A549 (cell line): ENCODE data around the gene CFAP410. TPM values are rescaled to one million over a fixed set of nuclear protein-coding genes. Genes with fewer than 3 reads are reported as not detected.

Experiments used
- ATAC-seq, 2 experiments: fragments of 200-7000 bp in 1 of 2; fragments of >200 bp in 1 of 2; cut with Nextera tagmentation in 1 of 2; cut with Tn5 transposase in 1 of 2; 3 replicates each; pipeline versions ENCODE4 v1.8.0 to v1.9.1; 2018 to 2020; ENCODE audit warnings: mild to moderate bottlenecking in 1 of 2, moderate library complexity in 1 of 2
- CTCF ChIA-PET: fragments of 300-600 bp; sonication (Branson Sonifier 250); formaldehyde crosslinking; extraction: SDS; loops from one replicate; lab custom pipeline; 2021; ENCODE audit warnings: antibody characterized with exemption, inconsistent platforms; lab: Yijun Ruan, JAX
- POLR2A ChIA-PET: fragments of 350-600 bp; formaldehyde crosslinking; extraction: SDS; loops from one replicate; lab custom pipeline; 2021; ENCODE audit warnings: antibody characterized with exemption, inconsistent platforms; lab: Yijun Ruan, JAX
- DNase-seq, 2 experiments: peaks; one replicate each; pipeline versions ENCODE4 v3.0.0 to v3.0.0-alpha.2; 2011 to 2016; ENCODE audit warnings: low read depth in 1 of 2, low spot score in 1 of 2
- FAIRE-seq: peaks from 2 replicates; lab custom pipeline; 2011; peaks lifted over from hg19 to GRCh38; lab: Jason Lieb, UNC
- H3K27ac ChIP-seq, 2 experiments: fragments of >200 bp; sonication (Bioruptor Twin); formaldehyde crosslinking; 3 replicates each; pipeline ENCODE4 v1.5.1; 2016 to 2017
- H3K4me1 ChIP-seq: fragments of >200 bp; sonication (Bioruptor Twin); formaldehyde crosslinking; 3 replicates; pipeline ENCODE4 v1.6.1; 2016
- H3K4me2 ChIP-seq: fragments of >200 bp; sonication (Bioruptor Twin); formaldehyde crosslinking; 3 replicates; pipeline ENCODE4 v1.6.1; 2016
- H3K4me3 ChIP-seq: fragments of >200 bp; sonication (Bioruptor Twin); formaldehyde crosslinking; 3 replicates; pipeline ENCODE4 v1.5.1; 2016
- H3K9me3 ChIP-seq: fragments of >200 bp; sonication (Bioruptor Twin); formaldehyde crosslinking; 3 replicates; pipeline ENCODE4 v1.6.1; 2016
- HMGXB4 ChIP-seq: fragments of 250-450 bp; sonication (Bioruptor Pico); IDR thresholded peaks from 2 replicates; pipeline ENCODE4 v1.5.0; 2021; ENCODE audit warnings: mild to moderate bottlenecking, moderate library complexity, borderline replicate concordance
- HOXA7 ChIP-seq: fragments of 250-450 bp; sonication (Bioruptor Pico); IDR thresholded peaks from 2 replicates; pipeline ENCODE4 v1.5.0; 2020; ENCODE audit warnings: mild to moderate bottlenecking, moderate library complexity
- JUN ChIP-seq, 2 experiments: fragments of >200 bp; sonication (Bioruptor Twin); formaldehyde crosslinking; IDR thresholded peaks; 2 replicates in 1 of 2; 3 replicates in 1 of 2; pipeline ENCODE4 v1.6.1; 2016 to 2017
- MAFK ChIP-seq: fragments of 450-650 bp; IDR thresholded peaks from 2 replicates; pipeline ENCODE4 v1.6.1; 2014; ENCODE audit not compliant: partially characterized antibody
- POLR2A ChIP-seq: IDR thresholded peaks from 2 replicates; pipeline ENCODE4 v1.6.1; 2012; ENCODE audit warnings: mild to moderate bottlenecking, low read length
- POLR2AphosphoS2 ChIP-seq: conservative IDR thresholded peaks from 2 replicates; pipeline ENCODE4 v1.6.1; 2012; ENCODE audit warnings: low read length, improper control_type of control experiment, inconsistent platforms
- RCOR1 ChIP-seq: fragments of 150-350 bp; IDR thresholded peaks from 2 replicates; pipeline ENCODE4 v1.6.1; 2014; ENCODE audit warnings: antibody characterized with exemption, low read length, low read depth
- ZC3H11A ChIP-seq: fragments of 450-650 bp; IDR thresholded peaks from 2 replicates; pipeline ENCODE4 v1.6.1; 2014; ENCODE audit warnings: antibody characterized with exemption, mild to moderate bottlenecking
- ZFP36 ChIP-seq: fragments of 450-650 bp; IDR thresholded peaks from 2 replicates; pipeline ENCODE4 v1.6.1; 2014; ENCODE audit warnings: borderline replicate concordance; ENCODE audit not compliant: partially characterized antibody
- WGBS: methylation state at CpG from one replicate; pipeline ENCODE4 v1.1.6; 2017; ENCODE audit errors: missing lambda C conversion rate; 5-methylcytosine and 5-hydroxymethylcytosine counted together
- polyA plus RNA-seq, 4 experiments: library from polyadenylated mRNA; depleted of rRNA in 3 of 4; stranded (reverse); fragments of >200 nt; fragmentation: RNase III in 1 of 4; extraction: RNeasy Plus Mini Kit Qiagen cat#74134 plus additional on column Dnase treatment in 1 of 4; gene quantifications; 2 replicates in 3 of 4; 3 replicates in 1 of 4; pipeline ENCODE4 v1.2.3, GENCODE V29; 2011 to 2017
- TF ChIP-seq, protein P1 (sequence below): fragments of >200 bp; sonication (Bioruptor Twin); formaldehyde crosslinking; IDR thresholded peaks from 3 replicates; pipeline ENCODE4 v1.5.1; 2016
- TF ChIP-seq, protein P2 (sequence below): fragments of 150-350 bp; IDR thresholded peaks from 2 replicates; pipeline ENCODE4 v1.6.1; 2014; ENCODE audit warnings: low read depth, mild to moderate bottlenecking, low read length
- TF ChIP-seq, protein P3 (sequence below): IDR thresholded peaks from 2 replicates; pipeline ENCODE4 v1.6.1; 2012
- TF ChIP-seq, protein P4 (sequence below): fragments of >200 bp; sonication (Bioruptor Twin); formaldehyde crosslinking; IDR thresholded peaks from 2 replicates; pipeline ENCODE4 v1.6.1; 2016
- TF ChIP-seq, protein P5 (sequence below): fragments of 250-450 bp; sonication (Bioruptor Pico); IDR thresholded peaks from 2 replicates; pipeline ENCODE4 v1.5.0; 2020; ENCODE audit warnings: low read depth, mild to moderate bottlenecking, moderate library complexity

The CFAP410 gene
- polyA plus RNA-seq, 2 of the 4 experiments (the other 2 are of a cell fraction): 3.2 to 7.1 TPM

DNA sequence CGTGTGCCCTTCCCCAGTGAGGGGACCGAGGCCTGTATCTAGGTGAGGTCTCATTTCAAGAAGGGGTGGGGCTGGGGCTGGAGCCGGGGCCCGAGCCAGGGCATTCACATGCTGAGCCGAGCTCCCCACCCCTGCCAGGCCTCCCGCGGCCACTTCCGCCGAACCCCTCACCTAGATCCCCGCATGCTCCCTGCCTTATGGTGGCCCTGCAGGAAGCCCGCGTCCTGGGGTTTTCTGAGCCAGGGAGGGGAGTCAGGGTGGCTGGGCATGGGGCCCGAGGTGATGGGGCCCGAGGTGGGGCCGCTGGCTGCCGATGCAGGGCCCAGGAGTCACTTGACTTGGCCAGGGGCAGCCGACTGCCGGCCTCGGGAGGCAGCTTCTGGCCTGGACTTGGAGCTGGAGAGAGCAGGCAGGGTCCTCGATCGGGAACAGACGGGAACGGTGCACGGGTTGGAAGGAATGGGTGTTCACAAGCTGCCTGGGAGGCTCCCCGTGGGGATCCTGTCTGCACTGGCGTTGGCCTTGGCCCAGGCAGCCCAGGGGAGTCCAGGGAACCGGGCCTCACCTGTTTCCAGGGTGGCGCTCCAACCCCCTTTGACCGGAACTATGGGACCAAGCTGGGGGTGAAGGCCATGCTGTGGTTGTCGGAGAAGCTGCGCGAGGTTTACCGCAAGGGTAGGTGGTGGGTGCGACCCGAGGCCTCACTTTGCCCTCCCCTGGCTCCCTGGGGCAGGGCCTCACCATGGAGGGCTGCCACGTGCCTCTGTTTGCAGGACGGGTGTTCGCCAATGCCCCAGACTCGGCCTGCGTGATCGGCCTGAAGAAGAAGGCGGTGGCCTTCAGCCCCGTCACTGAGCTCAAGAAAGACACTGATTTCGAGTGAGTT lies 13.6 kb downstream of the CFAP410 start (continued):
- TF ChIP-seq HMGXB4 (CRISPR knock-in tag) (no peak), ZFP36 (no peak), HOXA7 (no peak)
- TF ChIP-seq, all 56 proteins: peak for 0

DNA sequence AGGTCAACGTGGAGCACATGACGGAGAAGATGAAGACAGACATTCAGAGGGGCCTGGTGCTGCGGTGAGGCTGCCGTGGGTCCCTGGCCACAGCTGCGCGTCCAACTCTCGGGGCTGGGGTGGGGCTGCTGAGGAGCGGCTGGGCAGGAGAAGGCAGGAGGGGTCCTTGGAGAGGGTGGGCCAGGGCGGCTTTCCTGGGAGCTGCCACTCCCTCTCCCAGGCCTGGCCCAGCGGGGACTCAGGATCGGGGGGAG lies 14.4 kb downstream of the CFAP410 start:
- POLR2A ChIA-PET: no interaction called here
- FAIRE-seq: no peak
- H3K9me3 ChIP-seq: no peaks in the 10 kb centered on the region

DNA sequence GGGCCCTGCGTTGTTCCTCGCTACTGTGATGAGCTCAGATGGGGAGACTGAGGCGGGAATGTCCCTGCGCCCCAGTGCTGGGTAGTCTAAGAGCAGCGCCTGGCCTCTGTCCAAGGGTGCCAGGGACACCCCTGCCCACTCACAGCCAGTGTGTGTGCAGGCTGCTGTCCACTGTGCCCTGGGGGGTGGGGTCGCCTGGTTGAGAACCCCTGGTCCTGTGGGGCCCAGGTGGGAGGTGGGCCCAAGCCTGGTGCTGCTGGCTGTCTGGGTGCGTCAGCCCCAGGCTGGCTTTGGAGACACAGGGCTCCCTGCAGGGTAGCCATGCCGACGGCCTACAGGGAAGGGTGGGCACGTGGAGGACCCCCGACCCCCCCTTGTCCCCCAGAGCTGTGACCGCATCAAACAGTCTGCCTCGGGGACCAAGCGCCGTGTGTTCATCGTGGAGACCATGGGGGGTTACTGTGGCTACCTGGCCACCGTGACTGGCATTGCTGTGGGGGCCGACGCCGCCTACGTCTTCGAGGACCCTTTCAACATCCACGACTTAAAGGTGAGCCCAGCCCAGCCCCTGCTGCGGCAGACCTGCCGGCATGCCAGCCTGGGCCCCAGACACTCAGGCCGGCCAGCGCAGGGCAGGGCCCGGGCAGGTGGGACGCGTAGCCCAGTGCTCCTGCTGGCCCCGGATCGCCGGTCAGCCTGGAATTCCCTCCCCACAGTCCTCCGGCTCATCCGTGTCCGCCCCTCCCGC lies 14.9 kb downstream of the CFAP410 start:
- TF ChIP-seq, protein P1, sequence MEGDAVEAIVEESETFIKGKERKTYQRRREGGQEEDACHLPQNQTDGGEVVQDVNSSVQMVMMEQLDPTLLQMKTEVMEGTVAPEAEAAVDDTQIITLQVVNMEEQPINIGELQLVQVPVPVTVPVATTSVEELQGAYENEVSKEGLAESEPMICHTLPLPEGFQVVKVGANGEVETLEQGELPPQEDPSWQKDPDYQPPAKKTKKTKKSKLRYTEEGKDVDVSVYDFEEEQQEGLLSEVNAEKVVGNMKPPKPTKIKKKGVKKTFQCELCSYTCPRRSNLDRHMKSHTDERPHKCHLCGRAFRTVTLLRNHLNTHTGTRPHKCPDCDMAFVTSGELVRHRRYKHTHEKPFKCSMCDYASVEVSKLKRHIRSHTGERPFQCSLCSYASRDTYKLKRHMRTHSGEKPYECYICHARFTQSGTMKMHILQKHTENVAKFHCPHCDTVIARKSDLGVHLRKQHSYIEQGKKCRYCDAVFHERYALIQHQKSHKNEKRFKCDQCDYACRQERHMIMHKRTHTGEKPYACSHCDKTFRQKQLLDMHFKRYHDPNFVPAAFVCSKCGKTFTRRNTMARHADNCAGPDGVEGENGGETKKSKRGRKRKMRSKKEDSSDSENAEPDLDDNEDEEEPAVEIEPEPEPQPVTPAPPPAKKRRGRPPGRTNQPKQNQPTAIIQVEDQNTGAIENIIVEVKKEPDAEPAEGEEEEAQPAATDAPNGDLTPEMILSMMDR: no peak
- TF ChIP-seq, protein P2, sequence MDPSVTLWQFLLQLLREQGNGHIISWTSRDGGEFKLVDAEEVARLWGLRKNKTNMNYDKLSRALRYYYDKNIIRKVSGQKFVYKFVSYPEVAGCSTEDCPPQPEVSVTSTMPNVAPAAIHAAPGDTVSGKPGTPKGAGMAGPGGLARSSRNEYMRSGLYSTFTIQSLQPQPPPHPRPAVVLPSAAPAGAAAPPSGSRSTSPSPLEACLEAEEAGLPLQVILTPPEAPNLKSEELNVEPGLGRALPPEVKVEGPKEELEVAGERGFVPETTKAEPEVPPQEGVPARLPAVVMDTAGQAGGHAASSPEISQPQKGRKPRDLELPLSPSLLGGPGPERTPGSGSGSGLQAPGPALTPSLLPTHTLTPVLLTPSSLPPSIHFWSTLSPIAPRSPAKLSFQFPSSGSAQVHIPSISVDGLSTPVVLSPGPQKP: no peak
- no peak for TF ChIP-seq MAFK
- TF ChIP-seq POLR2A: no peak
- TF ChIP-seq ZC3H11A: no peak
- TF ChIP-seq JUN (IDR thresholded peaks at IDR 0.05): no peak
- TF ChIP-seq, protein P3, sequence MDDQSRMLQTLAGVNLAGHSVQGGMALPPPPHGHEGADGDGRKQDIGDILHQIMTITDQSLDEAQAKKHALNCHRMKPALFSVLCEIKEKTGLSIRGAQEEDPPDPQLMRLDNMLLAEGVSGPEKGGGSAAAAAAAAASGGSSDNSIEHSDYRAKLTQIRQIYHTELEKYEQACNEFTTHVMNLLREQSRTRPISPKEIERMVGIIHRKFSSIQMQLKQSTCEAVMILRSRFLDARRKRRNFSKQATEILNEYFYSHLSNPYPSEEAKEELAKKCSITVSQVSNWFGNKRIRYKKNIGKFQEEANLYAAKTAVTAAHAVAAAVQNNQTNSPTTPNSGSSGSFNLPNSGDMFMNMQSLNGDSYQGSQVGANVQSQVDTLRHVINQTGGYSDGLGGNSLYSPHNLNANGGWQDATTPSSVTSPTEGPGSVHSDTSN: no peak
- TF ChIP-seq RCOR1: no peak
- TF ChIP-seq, protein P4, sequence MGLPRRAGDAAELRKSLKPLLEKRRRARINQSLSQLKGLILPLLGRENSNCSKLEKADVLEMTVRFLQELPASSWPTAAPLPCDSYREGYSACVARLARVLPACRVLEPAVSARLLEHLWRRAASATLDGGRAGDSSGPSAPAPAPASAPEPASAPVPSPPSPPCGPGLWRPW: no peak
- ATAC-seq: no peak
- Histone ChIP-seq H3K9me3 (no peaks in the 10 kb centered on the region), H3K27ac (no peak overlapping the region), H3K4me1 (no peaks in the 10 kb centered on the region), H3K4me2 (no peak overlapping the region), H3K4me3 (no peak overlapping the region)
- FAIRE-seq: no peak
- no peak for DNase-seq
- ChIA-PET POLR2A (no interaction called here), CTCF (no interaction called here)
- 97% methylated on average over 15 of the region's 37 CpGs for WGBS

More for the DNA sequence above, 14.4 kb downstream of the CFAP410 start:
- DNase-seq (no peak), ATAC-seq (no peak)
- WGBS: 96% methylated on average over 3 of the region's 11 CpGs
- Histone ChIP-seq H3K4me2 (no peak overlapping the region), H3K4me3 (no peak overlapping the region), H3K27ac (no peak overlapping the region), H3K4me1 (no peaks in the 10 kb centered on the region)
- CTCF ChIA-PET: interaction anchor here (1.5 kb wide), 1 partner anchor 13 kb away, joined by 7 read pairs; no protein-coding TSS in a partner anchor
- no peak for TF ChIP-seq POLR2AphosphoS2
- TF ChIP-seq, protein P5, sequence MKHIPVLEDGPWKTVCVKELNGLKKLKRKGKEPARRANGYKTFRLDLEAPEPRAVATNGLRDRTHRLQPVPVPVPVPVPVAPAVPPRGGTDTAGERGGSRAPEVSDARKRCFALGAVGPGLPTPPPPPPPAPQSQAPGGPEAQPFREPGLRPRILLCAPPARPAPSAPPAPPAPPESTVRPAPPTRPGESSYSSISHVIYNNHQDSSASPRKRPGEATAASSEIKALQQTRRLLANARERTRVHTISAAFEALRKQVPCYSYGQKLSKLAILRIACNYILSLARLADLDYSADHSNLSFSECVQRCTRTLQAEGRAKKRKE (CRISPR knock-in tag): no peak
